Esophagus squamous epithelium (tissue), 5 donors: ENCODE results near the gene ZNF175. TPM values are rescaled to one million over a fixed set of nuclear protein-coding genes. Genes with fewer than 3 reads are reported as not detected.
A peak's percentile ranks its signal among the peaks of the same experiment; 100 is the strongest.

ENCODE experiments used
- DNase-seq: peaks from one replicate; lab custom pipeline; 2025; lab: John Stamatoyannopoulos, UW
- H3K27ac ChIP-seq, 4 donors: fragments of 200-600 bp; sonication (generic); one replicate each; pipeline ENCODE4 v1.5.1; 2016 to 2019; ENCODE audit warnings: mild to moderate bottlenecking in 1 of 4
- H3K27me3 ChIP-seq, 4 donors: fragments of 200-600 bp; sonication (generic); 1 replicate in 3 of 4; 2 replicates in 1 of 4; pipeline versions ENCODE4 v1.5.1 to v1.6.0; 2017 to 2021; ENCODE audit warnings: antibody characterized with exemption in 1 of 4
- H3K36me3 ChIP-seq, 3 donors: fragments of 200-600 bp; sonication (generic); one replicate each; pipeline ENCODE4 v1.5.1; 2016 to 2019
- H3K4me1 ChIP-seq, 3 donors: fragments of 200-600 bp; sonication (generic); one replicate each; pipeline ENCODE4 v1.5.1; 2017 to 2019
- H3K4me3 ChIP-seq, 4 donors: fragments of 200-600 bp; sonication (generic); 1 replicate in 3 of 4; 2 replicates in 1 of 4; pipeline ENCODE4 v1.5.1; 2016 to 2019; ENCODE audit warnings: mild to moderate bottlenecking in 2 of 4, moderate library complexity in 1 of 4
- H3K9me3 ChIP-seq, 3 donors: fragments of 200-600 bp; sonication (generic); one replicate each; pipeline ENCODE4 v1.5.1; 2016 to 2019
- CTCF ChIP-seq, 6 experiments: fragments of 450-650 bp in 4 of 6; fragments of 200-600 bp in 2 of 6; sonication (generic) in 2 of 6; IDR thresholded peaks; one replicate each; pipeline ENCODE4 v1.5.1; 2016 to 2019; ENCODE audit warnings: antibody characterized with exemption in 6 of 6, mild to moderate bottlenecking in 4 of 6, moderate library complexity in 4 of 6
- POLR2A ChIP-seq, 4 donors: fragments of 450-650 bp; IDR thresholded peaks; one replicate each; pipeline ENCODE4 v1.6.1; 2017; ENCODE audit warnings: antibody characterized with exemption in 4 of 4, mild to moderate bottlenecking in 4 of 4, moderate library complexity in 3 of 4
- WGBS, 2 donors: methylation state at CpG; one replicate each; pipeline ENCODE4 v1.1.5; 2018; 5-methylcytosine and 5-hydroxymethylcytosine counted together
- intact Hi-C: fragments of 100-400 bp; cut with DNase I; formaldehyde crosslinking; loops from one replicate; pipeline ENCODE4 v1.15.0; 2022
- total RNA-seq, 4 donors: library from RNA; depleted of rRNA; stranded (reverse); fragments of >200 nt; gene quantifications; one replicate each; pipeline ENCODE4 v1.1.0, GENCODE V29; 2016
- donor health status: DM: yes; HTN: yes; CAD: no.

ZNF175 gene
- total RNA-seq, 4 donors from 2014 or later: 2.5 to 5.7 (median 2.9) TPM

- intact Hi-C loops: no loop called here
- Histone ChIP-seq H3K36me3 (no peaks in the 10 kb centered on the region), H3K9me3 (no peaks in the 10 kb centered on the region), H3K4me3 (no peak overlapping the region), H3K27me3 (peaks cover 0 to 43% (median 0%) of the 10 kb centered on the region in 4 donors), H3K4me1 (no peaks in the 10 kb centered on the region), H3K27ac (no peak overlapping the region)
- DNase-seq: no peak
- 40 to 63% methylated on average over 1 of the region's 2 CpGs for WGBS, 2 donors
- TF ChIP-seq POLR2A (IDR thresholded peaks at IDR 0.05): no peak
- no peak for TF ChIP-seq CTCF (IDR thresholded peaks at IDR 0.05)
These were observed 41.8 kb upstream of the ZNF175 start for GRCh38 chr19:51529301-51529700.

- no peak overlapping the region for H3K27ac ChIP-seq
- DNase-seq: no peak
- H3K9me3 ChIP-seq: no peaks in the 10 kb centered on the region
- H3K4me3 ChIP-seq: peak overlapping the region in 1 of 4 donors; percentile 9
- H3K27me3 ChIP-seq: peaks cover 0 to 39% (median 0%) of the 10 kb centered on the region in 4 donors
- TF ChIP-seq CTCF (IDR thresholded peaks at IDR 0.05): no peak
- TF ChIP-seq POLR2A (IDR thresholded peaks at IDR 0.05): no peak
- H3K36me3 ChIP-seq: no peaks in the 10 kb centered on the region
- intact Hi-C loops: no loop called here
- WGBS, 2 donors: 60% methylated on average over 1 of the region's 8 CpGs; no CpG with 5 or more reads in 1 of the 2 donors
- no peaks in the 10 kb centered on the region for H3K4me1 ChIP-seq
These were observed 40.5 kb upstream of the ZNF175 start for GRCh38 chr19:51530616-51531015.

GRCh38 chr19:51531349-51532315 is 39.5 kb upstream of the ZNF175 start, which contains the start of gene SIGLEC6:
Gene SIGLEC6, minus strand, starts transcription at chr19:51531670. Its CDS starts 22 bp downstream, at chr19:51531648.
- Histone ChIP-seq H3K4me3 (peak within 1 kb of the TSS in 1 of 4 donors; percentile 9), H3K27ac (no peak within 1 kb of the TSS), H3K27me3 (peaks cover 0 to 37% (median 0%) of the 10 kb centered on the region in 4 donors), H3K9me3 (no peaks in the 10 kb centered on the region), H3K4me1 (no peaks in the 10 kb centered on the region), H3K36me3 (no peaks in the 10 kb centered on the region)
- no peak for TF ChIP-seq CTCF (IDR thresholded peaks at IDR 0.05)
- no peak for TF ChIP-seq POLR2A (IDR thresholded peaks at IDR 0.05)
- intact Hi-C loops: no loop called here
- 20 to 69% methylated on average over 7 to 15 of the region's 25 CpGs for WGBS, 2 donors
- DNase-seq: peak; percentile 32

DNA sequence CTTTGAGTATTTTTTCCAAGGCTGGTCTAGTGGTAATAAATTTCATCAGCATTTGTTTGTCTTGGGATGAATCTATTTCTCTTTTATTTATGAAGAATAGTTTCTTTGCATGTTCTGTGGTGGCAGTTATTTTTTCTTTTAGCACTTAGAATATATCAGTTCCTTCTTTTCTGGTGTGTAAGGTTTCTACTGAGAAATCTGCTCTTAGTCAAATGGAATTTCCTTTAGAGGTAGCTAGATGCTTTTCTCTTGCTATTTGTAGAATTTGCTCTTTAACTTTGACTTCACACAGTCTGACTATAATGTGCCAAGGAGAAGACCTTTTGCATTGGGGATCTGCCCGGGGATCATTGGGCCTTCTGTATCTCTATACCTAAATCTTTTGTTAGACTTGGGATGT is 35.5 kb upstream of the ZNF175 start:
- TF ChIP-seq CTCF (IDR thresholded peaks at IDR 0.05) (no peak), POLR2A (IDR thresholded peaks at IDR 0.05) (no peak)
- H3K9me3 ChIP-seq: no peaks in the 10 kb centered on the region
- intact Hi-C loops: no loop called here
- 41 to 80% methylated on average over 1 of the region's 1 CpG for WGBS, 2 donors
- no peak overlapping the region for H3K4me3 ChIP-seq
- H3K36me3 ChIP-seq: no peaks in the 10 kb centered on the region
- H3K4me1 ChIP-seq: no peaks in the 10 kb centered on the region
- no peak for DNase-seq
- no peak overlapping the region for H3K27ac ChIP-seq
- H3K27me3 ChIP-seq: peaks cover 0 to 43% (median 0%) of the 10 kb centered on the region in 4 donors

- 74 to 78% methylated on average over 4 of the region's 4 CpGs for WGBS, 2 donors
- intact Hi-C loops: no loop called here
- Histone ChIP-seq H3K4me1 (no peaks in the 10 kb centered on the region), H3K27ac (no peak overlapping the region), H3K9me3 (no peaks in the 10 kb centered on the region), H3K36me3 (no peaks in the 10 kb centered on the region), H3K27me3 (peaks cover 0 to 42% (median 0%) of the 10 kb centered on the region in 4 donors), H3K4me3 (no peak overlapping the region)
- no peak for DNase-seq
- TF ChIP-seq CTCF (IDR thresholded peaks at IDR 0.05): no peak
- no peak for TF ChIP-seq POLR2A (IDR thresholded peaks at IDR 0.05)
These were observed 31.2 kb upstream of the ZNF175 start for GRCh38 chr19:51539821-51540366.
